AG09309 (cell line): ENCODE data around the gene RPS6KA4.

ENCODE experiments used
- DNase-seq: peaks from one replicate; pipeline ENCODE4 v3.0.0-alpha.2; 2010; ENCODE audit warnings: low read depth
- H3K4me3 ChIP-seq: 2 replicates; pipeline ENCODE4 v1.5.1; 2011; ENCODE audit warnings: mild to moderate bottlenecking, low read depth, low read length, moderate library complexity; ENCODE audit not compliant: control insufficient read depth
- CTCF ChIP-seq: IDR thresholded peaks from 2 replicates; pipeline ENCODE4 v1.5.1; 2011; ENCODE audit warnings: mild to moderate bottlenecking, low read depth, low read length, inconsistent platforms; ENCODE audit not compliant: insufficient read depth, control insufficient read depth; ENCODE audit errors: missing control alignments

The RPS6KA4 gene

GRCh38 chr11:64373598-64373974 is 14.6 kb downstream of the RPS6KA4 start:
- no peak for DNase-seq
- no peak overlapping the region for H3K4me3 ChIP-seq
- no peak for TF ChIP-seq CTCF

GRCh38 chr11:64376071-64376470 is 17.1 kb downstream of the RPS6KA4 start:
- no peak for TF ChIP-seq CTCF
- no peak for DNase-seq
- H3K4me3 ChIP-seq = no peak overlapping the region

GRCh38 chr11:64378335-64378880 is 19.4 kb downstream of the RPS6KA4 start:
- DNase-seq = no peak
- TF ChIP-seq CTCF = no peak
- H3K4me3 ChIP-seq = no peak overlapping the region

GRCh38 chr11:64379160-64379559 is 20.2 kb downstream of the RPS6KA4 start:
- DNase-seq = no peak
- no peak overlapping the region for H3K4me3 ChIP-seq
- TF ChIP-seq CTCF = no peak

- no peak for DNase-seq
- no peak overlapping the region for H3K4me3 ChIP-seq
- no peak for TF ChIP-seq CTCF
These were observed 21.1 kb downstream of the RPS6KA4 start for GRCh38 chr11:64379817-64380709.

- no peak overlapping the region for H3K4me3 ChIP-seq
- no peak for TF ChIP-seq CTCF
- DNase-seq = no peak
These were observed 22.4 kb downstream of the RPS6KA4 start for GRCh38 chr11:64381350-64381749.
